Measurements from ENCODE around the gene SIM1. TPM values are rescaled to one million over a fixed set of nuclear protein-coding genes. Genes with fewer than 3 reads are reported as not detected.

Gene SIM1
- total and polyA plus RNA-seq, 4 donors: 0.36 to 1.2 (median 0.54) TPM

GRCh38 chr6:100449239-100449691 lies 15.5 kb downstream of the SIM1 start:
- 3% methylated on average over 38 of the region's 38 CpGs for WGBS (ENCODE audit: insufficient coverage)
- Histone ChIP-seq H3K4me1 (ENCODE audit: control insufficient read depth, insufficient read depth, low read length) (peaks cover 16% of the 10 kb centered on the region), H3K27ac (ENCODE audit: low read depth, low read length) (no peak overlapping the region), H3K4me3 (ENCODE audit: low read depth, low read length) (no peak overlapping the region), H3K9me3 (ENCODE audit: control insufficient read depth, insufficient read depth, low read length) (no peaks in the 10 kb centered on the region), H3K27me3 (ENCODE audit: control insufficient read depth, insufficient read depth, low read length) (peaks cover 100% of the 10 kb centered on the region), H3K36me3 (ENCODE audit: control insufficient read depth, insufficient read depth, low read length) (no peaks in the 10 kb centered on the region)
- DNase-seq (ENCODE audit: low read depth in 4 of 6, low spot score in 6 of 6): no peak

GRCh38 chr6:100447900-100448748 lies 16.6 kb downstream of the SIM1 start:
- Histone ChIP-seq H3K27me3 (ENCODE audit: control insufficient read depth, insufficient read depth, low read length) (peaks cover 94% of the 10 kb centered on the region), H3K36me3 (ENCODE audit: control insufficient read depth, insufficient read depth, low read length) (no peaks in the 10 kb centered on the region), H3K27ac (ENCODE audit: low read depth, low read length) (no peak overlapping the region), H3K4me1 (ENCODE audit: control insufficient read depth, insufficient read depth, low read length) (peaks cover 16% of the 10 kb centered on the region), H3K4me3 (ENCODE audit: low read depth, low read length) (no peak overlapping the region), H3K9me3 (ENCODE audit: control insufficient read depth, insufficient read depth, low read length) (no peaks in the 10 kb centered on the region)
- WGBS (ENCODE audit: insufficient coverage): 2% methylated on average over 39 of the region's 47 CpGs
- no peak for DNase-seq (ENCODE audit: low read depth in 4 of 6, low spot score in 6 of 6)

GRCh38 chr6:100447081-100447899 lies 17.4 kb downstream of the SIM1 start:
- H3K27me3 ChIP-seq (ENCODE audit: control insufficient read depth, insufficient read depth, low read length): peaks cover 86% of the 10 kb centered on the region
- H3K9me3 ChIP-seq (ENCODE audit: control insufficient read depth, insufficient read depth, low read length): no peaks in the 10 kb centered on the region
- under 1% methylated on average over 32 of the region's 38 CpGs for WGBS (ENCODE audit: insufficient coverage)
- H3K36me3 ChIP-seq (ENCODE audit: control insufficient read depth, insufficient read depth, low read length): no peaks in the 10 kb centered on the region
- H3K27ac ChIP-seq (ENCODE audit: low read depth, low read length): no peak overlapping the region
- peaks cover 16% of the 10 kb centered on the region for H3K4me1 ChIP-seq (ENCODE audit: control insufficient read depth, insufficient read depth, low read length)
- DNase-seq (ENCODE audit: low read depth in 4 of 6, low spot score in 6 of 6): peak in 2 of 6 donors; percentile 51 to 59
- no peak overlapping the region for H3K4me3 ChIP-seq (ENCODE audit: low read depth, low read length)

GRCh38 chr6:100446115-100447080 lies 18.3 kb downstream of the SIM1 start:
- no peaks in the 10 kb centered on the region for H3K36me3 ChIP-seq (ENCODE audit: control insufficient read depth, insufficient read depth, low read length)
- peak in 2 of 6 donors; percentile 41 to 61 for DNase-seq (ENCODE audit: low read depth in 4 of 6, low spot score in 6 of 6)
- WGBS (ENCODE audit: insufficient coverage): 4% methylated on average over 19 of the region's 23 CpGs
- peaks cover 77% of the 10 kb centered on the region for H3K27me3 ChIP-seq (ENCODE audit: control insufficient read depth, insufficient read depth, low read length)
- H3K4me1 ChIP-seq (ENCODE audit: control insufficient read depth, insufficient read depth, low read length): peaks cover 16% of the 10 kb centered on the region
- no peaks in the 10 kb centered on the region for H3K9me3 ChIP-seq (ENCODE audit: control insufficient read depth, insufficient read depth, low read length)
- H3K27ac ChIP-seq (ENCODE audit: low read depth, low read length): no peak overlapping the region
- no peak overlapping the region for H3K4me3 ChIP-seq (ENCODE audit: low read depth, low read length)

GRCh38 chr6:100445512-100445911 lies 19.2 kb downstream of the SIM1 start:
- peaks cover 68% of the 10 kb centered on the region for H3K27me3 ChIP-seq (ENCODE audit: control insufficient read depth, insufficient read depth, low read length)

GRCh38 chr6:100440935-100441334 lies 23.8 kb downstream of the SIM1 start:
- no peak for DNase-seq (ENCODE audit: low read depth in 4 of 6, low spot score in 6 of 6)
- Histone ChIP-seq H3K4me3 (ENCODE audit: low read depth, low read length) (no peak overlapping the region), H3K27me3 (ENCODE audit: control insufficient read depth, insufficient read depth, low read length) (peaks cover 22% of the 10 kb centered on the region), H3K27ac (ENCODE audit: low read depth, low read length) (no peak overlapping the region), H3K36me3 (ENCODE audit: control insufficient read depth, insufficient read depth, low read length) (no peaks in the 10 kb centered on the region), H3K9me3 (ENCODE audit: control insufficient read depth, insufficient read depth, low read length) (no peaks in the 10 kb centered on the region), H3K4me1 (ENCODE audit: control insufficient read depth, insufficient read depth, low read length) (no peaks in the 10 kb centered on the region)
- WGBS (ENCODE audit: insufficient coverage): 100% methylated on average over 1 of the region's 1 CpG

More at GRCh38 chr6:100445512-100445911, 19.2 kb downstream of the SIM1 start:
- H3K36me3 ChIP-seq (ENCODE audit: control insufficient read depth, insufficient read depth, low read length): no peaks in the 10 kb centered on the region
- peaks cover 16% of the 10 kb centered on the region for H3K4me1 ChIP-seq (ENCODE audit: control insufficient read depth, insufficient read depth, low read length)
- H3K9me3 ChIP-seq (ENCODE audit: control insufficient read depth, insufficient read depth, low read length): no peaks in the 10 kb centered on the region
- DNase-seq (ENCODE audit: low read depth in 4 of 6, low spot score in 6 of 6): no peak
- no peak overlapping the region for H3K27ac ChIP-seq (ENCODE audit: low read depth, low read length)
- no CpG with 5 or more reads among the region's 3 CpGs for WGBS (ENCODE audit: insufficient coverage)
- H3K4me3 ChIP-seq (ENCODE audit: low read depth, low read length): no peak overlapping the region

- H3K4me1 ChIP-seq (ENCODE audit: control insufficient read depth, insufficient read depth, low read length): no peaks in the 10 kb centered on the region
- H3K27ac ChIP-seq (ENCODE audit: low read depth, low read length): no peak overlapping the region
- 81% methylated on average over 3 of the region's 3 CpGs for WGBS (ENCODE audit: insufficient coverage)
- no peaks in the 10 kb centered on the region for H3K36me3 ChIP-seq (ENCODE audit: control insufficient read depth, insufficient read depth, low read length)
- H3K27me3 ChIP-seq (ENCODE audit: control insufficient read depth, insufficient read depth, low read length): peaks cover 2% of the 10 kb centered on the region
- no peaks in the 10 kb centered on the region for H3K9me3 ChIP-seq (ENCODE audit: control insufficient read depth, insufficient read depth, low read length)
- H3K4me3 ChIP-seq (ENCODE audit: low read depth, low read length): no peak overlapping the region
- no peak for DNase-seq (ENCODE audit: low read depth in 4 of 6, low spot score in 6 of 6)
Observed at GRCh38 chr6:100435299-100435698, 29.4 kb downstream of the SIM1 start.

- Histone ChIP-seq H3K27ac (ENCODE audit: low read depth, low read length) (no peak overlapping the region), H3K9me3 (ENCODE audit: control insufficient read depth, insufficient read depth, low read length) (no peaks in the 10 kb centered on the region), H3K36me3 (ENCODE audit: control insufficient read depth, insufficient read depth, low read length) (no peaks in the 10 kb centered on the region), H3K4me3 (ENCODE audit: low read depth, low read length) (no peak overlapping the region), H3K27me3 (ENCODE audit: control insufficient read depth, insufficient read depth, low read length) (peaks cover 2% of the 10 kb centered on the region), H3K4me1 (ENCODE audit: control insufficient read depth, insufficient read depth, low read length) (no peaks in the 10 kb centered on the region)
- 14% methylated on average over 1 of the region's 5 CpGs for WGBS (ENCODE audit: insufficient coverage)
- DNase-seq (ENCODE audit: low read depth in 4 of 6, low spot score in 6 of 6): no peak
Observed at GRCh38 chr6:100433726-100434435, 30.8 kb downstream of the SIM1 start.

Data from spinal cord (tissue), 10 donors.